ENCODE data around the gene PRDM10.
"Not testable (repeated sequence)": the region's sequence is repeated elsewhere in the genome, so short reads cannot be mapped to it uniquely, and the experiment has no call there.

PRDM10 gene

GRCh38 chr11:130002352-130002845 is at the start of gene PRDM10:
Gene PRDM10 (minus strand): TSS chr11:130002835. CDS start chr11:129960964, 41,871 bp downstream.
- peak; percentile 89 to 96 for DNase-seq

- DNase-seq, result no peak
Measured at GRCh38 chr11:130051082-130051481, 48.4 kb upstream of the PRDM10 start.

GRCh38 chr11:130050257-130050656 is 47.6 kb upstream of the PRDM10 start:
- no peak for DNase-seq

- DNase-seq, result no peak
Measured at GRCh38 chr11:130049328-130049771, 46.7 kb upstream of the PRDM10 start.

- DNase-seq, result no peak
Measured at GRCh38 chr11:130047141-130047540, 44.5 kb upstream of the PRDM10 start.

- DNase-seq, result no peak
Measured at GRCh38 chr11:130043575-130043974, 40.9 kb upstream of the PRDM10 start.

- DNase-seq, result no peak
Measured at GRCh38 chr11:130042093-130042591, 39.5 kb upstream of the PRDM10 start.

- DNase-seq, result no peak
Measured at GRCh38 chr11:130040281-130040940, 37.8 kb upstream of the PRDM10 start.

GRCh38 chr11:130037881-130038585 is 35.4 kb upstream of the PRDM10 start:
- DNase-seq, result no peak

- DNase-seq, result no peak
Measured at GRCh38 chr11:130037058-130037457, 34.4 kb upstream of the PRDM10 start.

- DNase-seq, result no peak
Measured at GRCh38 chr11:130034236-130034635, 31.6 kb upstream of the PRDM10 start.

- no peak for DNase-seq
Measured at GRCh38 chr11:130032931-130033330, 30.3 kb upstream of the PRDM10 start.

- DNase-seq, result no peak
Measured at GRCh38 chr11:130031945-130032344, 29.3 kb upstream of the PRDM10 start.

GRCh38 chr11:130031056-130031455 is 28.4 kb upstream of the PRDM10 start:
- no peak for DNase-seq

GRCh38 chr11:130029137-130029536 is 26.5 kb upstream of the PRDM10 start:
- no peak for DNase-seq

GRCh38 chr11:130025371-130025770 is 22.7 kb upstream of the PRDM10 start:
- DNase-seq, result no peak

GRCh38 chr11:130024361-130024760 is 21.7 kb upstream of the PRDM10 start:
- no peak for DNase-seq

- DNase-seq, result no peak
Measured at GRCh38 chr11:130023204-130023603, 20.6 kb upstream of the PRDM10 start.

GRCh38 chr11:130022799-130023198 is 20.2 kb upstream of the PRDM10 start:
- no peak for DNase-seq

- DNase-seq, result not testable (repeated sequence)
Measured at GRCh38 chr11:130021606-130022005, 19.0 kb upstream of the PRDM10 start.

GRCh38 chr11:130020323-130020722 is 17.7 kb upstream of the PRDM10 start:
- no peak for DNase-seq

- DNase-seq, result not testable (repeated sequence)
Measured at GRCh38 chr11:130015846-130016245, 13.2 kb upstream of the PRDM10 start.

- no peak for DNase-seq
Measured at GRCh38 chr11:130008326-130008725, 5.7 kb upstream of the PRDM10 start.

GRCh38 chr11:130006929-130007328 is 4.3 kb upstream of the PRDM10 start:
- no peak for DNase-seq
